ENCODE measurements around the gene PCDHGB4. TPM values are rescaled to one million over a fixed set of nuclear protein-coding genes. Genes with fewer than 3 reads are reported as not detected.
"Not testable (repeated sequence)": the region's sequence is repeated elsewhere in the genome, so short reads cannot be mapped to it uniquely, and the experiment has no call there.

The PCDHGB4 gene
- total and polyA plus RNA-seq, 2 donors from 2014 or later: 1.0 to 6.1 TPM

GRCh38 chr5:141393267-141393666 is 5.8 kb downstream of the PCDHGB4 start:
- TF ChIP-seq CTCF (IDR thresholded peaks at IDR 0.05; ENCODE audit: borderline replicate concordance, extremely low read depth, insufficient read depth): no peak

GRCh38 chr5:141394401-141395187 is 7.1 kb downstream of the PCDHGB4 start:
- H3K4me1 ChIP-seq (ENCODE audit: control insufficient read depth in 2 of 3, insufficient read depth in 2 of 3, low read depth in 1 of 3, low read length in 3 of 3); H3K9ac ChIP-seq (ENCODE audit: low read length in 3 of 3); H3K4me3 ChIP-seq (ENCODE audit: low read length in 3 of 3); H3K27me3 ChIP-seq (ENCODE audit: control insufficient read depth, insufficient read depth, low read length); H3K36me3 ChIP-seq (ENCODE audit: control insufficient read depth in 2 of 3, insufficient read depth in 3 of 3, low read length in 3 of 3); FAIRE-seq; intact Hi-C loops (cut with DNase I); H3K27ac ChIP-seq (ENCODE audit: low read depth in 2 of 2, low read length in 2 of 2); DNase-seq: not testable (repeated sequence)
- peaks cover 2 to 67% (median 13%) of the 10 kb centered on the region in 3 donors for H3K9me3 ChIP-seq (ENCODE audit: control insufficient read depth in 2 of 3, insufficient read depth in 1 of 3, low read length in 3 of 3)

More at GRCh38 chr5:141393267-141393666, 5.8 kb downstream of the PCDHGB4 start:
- Histone ChIP-seq H3K4me3 (ENCODE audit: low read length in 3 of 3) (no peak overlapping the region), H3K4me1 (ENCODE audit: control insufficient read depth in 2 of 3, insufficient read depth in 2 of 3, low read depth in 1 of 3, low read length in 3 of 3) (no peaks in the 10 kb centered on the region), H3K36me3 (ENCODE audit: control insufficient read depth in 2 of 3, insufficient read depth in 3 of 3, low read length in 3 of 3) (no peaks in the 10 kb centered on the region), H3K9ac (ENCODE audit: low read length in 3 of 3) (no peak overlapping the region), H3K27ac (ENCODE audit: low read depth in 2 of 2, low read length in 2 of 2) (no peak overlapping the region), H3K27me3 (ENCODE audit: control insufficient read depth, insufficient read depth, low read length) (no peaks in the 10 kb centered on the region), H3K9me3 (ENCODE audit: control insufficient read depth in 2 of 3, insufficient read depth in 1 of 3, low read length in 3 of 3) (peaks cover 4 to 67% (median 10%) of the 10 kb centered on the region in 3 donors)
- no peak for FAIRE-seq
- no peak for DNase-seq
- intact Hi-C loops (cut with DNase I): no loop called here

GRCh38 chr5:141397756-141398551 is 10.5 kb downstream of the PCDHGB4 start, which contains the start of gene PCDHGB5:
TSS of gene PCDHGB5 (plus strand) at chr5:141397947. CDS start at chr5:141398128, 181 bp downstream.
- peaks cover 2 to 49% (median 14%) of the 10 kb centered on the region in 3 donors for H3K9me3 ChIP-seq (ENCODE audit: control insufficient read depth in 2 of 3, insufficient read depth in 1 of 3, low read length in 3 of 3)
- H3K27me3 ChIP-seq (ENCODE audit: control insufficient read depth, insufficient read depth, low read length); intact Hi-C loops (cut with DNase I); H3K27ac ChIP-seq (ENCODE audit: low read depth in 2 of 2, low read length in 2 of 2); H3K4me1 ChIP-seq (ENCODE audit: control insufficient read depth in 2 of 3, insufficient read depth in 2 of 3, low read depth in 1 of 3, low read length in 3 of 3); H3K9ac ChIP-seq (ENCODE audit: low read length in 3 of 3); H3K36me3 ChIP-seq (ENCODE audit: control insufficient read depth in 2 of 3, insufficient read depth in 3 of 3, low read length in 3 of 3); FAIRE-seq: not testable (repeated sequence)
- TF ChIP-seq CTCF (IDR thresholded peaks at IDR 0.05; ENCODE audit: borderline replicate concordance, extremely low read depth, insufficient read depth): peak; percentile 47
- H3K4me3 ChIP-seq (ENCODE audit: low read length in 3 of 3): peak within 1 kb of the TSS in 2 of 3 donors; percentile 39 to 45
- peak in 2 of 5 donors; percentile 27 to 36 for DNase-seq

GRCh38 chr5:141398608-141399007 is 11.1 kb downstream of the PCDHGB4 start:
- Histone ChIP-seq H3K27me3 (ENCODE audit: control insufficient read depth, insufficient read depth, low read length) (no peaks in the 10 kb centered on the region), H3K9ac (ENCODE audit: low read length in 3 of 3) (no peak overlapping the region), H3K27ac (ENCODE audit: low read depth in 2 of 2, low read length in 2 of 2) (no peak overlapping the region), H3K36me3 (ENCODE audit: control insufficient read depth in 2 of 3, insufficient read depth in 3 of 3, low read length in 3 of 3) (no peaks in the 10 kb centered on the region), H3K4me1 (ENCODE audit: control insufficient read depth in 2 of 3, insufficient read depth in 2 of 3, low read depth in 1 of 3, low read length in 3 of 3) (no peaks in the 10 kb centered on the region), H3K4me3 (ENCODE audit: low read length in 3 of 3) (peak overlapping the region in 2 of 3 donors; percentile 39 to 45), H3K9me3 (ENCODE audit: control insufficient read depth in 2 of 3, insufficient read depth in 1 of 3, low read length in 3 of 3) (peaks cover 3 to 50% (median 14%) of the 10 kb centered on the region in 3 donors)
- intact Hi-C loops (cut with DNase I): no loop called here
- FAIRE-seq: no peak
- no peak for DNase-seq
- TF ChIP-seq CTCF (IDR thresholded peaks at IDR 0.05; ENCODE audit: borderline replicate concordance, extremely low read depth, insufficient read depth): no peak

Measured in kidney (tissue), 14 donors.